Tibial nerve (tissue), 4 donors: Measurements from ENCODE around the gene EXD3. TPM values are rescaled to one million over a fixed set of nuclear protein-coding genes. Genes with fewer than 3 reads are reported as not detected.

ENCODE experiments used
- DNase-seq, 2 donors: peaks; one replicate each; pipeline ENCODE4 v3.0.0-alpha.2; 2019; ENCODE audit warnings: low spot score in 2 of 2
- H3K27ac ChIP-seq, 4 donors: fragments of 200-600 bp; sonication (generic) in 3 of 4; one replicate each; pipeline ENCODE4 v1.5.1; 2017 to 2019; ENCODE audit warnings: mild to moderate bottlenecking in 1 of 4
- H3K27me3 ChIP-seq, 2 donors: fragments of 200-600 bp; sonication (generic) in 1 of 2; one replicate each; pipeline versions ENCODE4 v1.5.1 to v1.6.0; 2017 to 2019
- H3K36me3 ChIP-seq, 3 donors: fragments of 200-600 bp; sonication (generic); one replicate each; pipeline ENCODE4 v1.5.1; 2018 to 2019
- H3K4me1 ChIP-seq, 4 donors: fragments of 200-600 bp; sonication (generic) in 3 of 4; one replicate each; pipeline ENCODE4 v1.5.1; 2017 to 2019
- H3K4me3 ChIP-seq, 4 donors: fragments of 200-600 bp; sonication (generic) in 3 of 4; one replicate each; pipeline ENCODE4 v1.5.1; 2017 to 2019; ENCODE audit warnings: mild to moderate bottlenecking in 1 of 4, moderate library complexity in 1 of 4
- H3K9me3 ChIP-seq, 4 donors: fragments of 200-600 bp; sonication (generic) in 3 of 4; one replicate each; pipeline ENCODE4 v1.5.1; 2017 to 2019
- CTCF ChIP-seq, 5 experiments: fragments of 200-600 bp in 3 of 5; fragments of 450-650 bp in 2 of 5; sonication (generic) in 3 of 5; IDR thresholded peaks; one replicate each; pipeline ENCODE4 v1.5.1; 2016 to 2019; ENCODE audit warnings: antibody characterized with exemption in 5 of 5, mild to moderate bottlenecking in 3 of 5, moderate library complexity in 2 of 5
- EP300 ChIP-seq, 2 donors: sonication (generic); formaldehyde crosslinking; IDR thresholded peaks; one replicate each; pipeline ENCODE4 v1.6.1; 2017; ENCODE audit warnings: antibody characterized with exemption in 2 of 2, mild to moderate bottlenecking in 1 of 2
- POLR2A ChIP-seq, 2 donors: fragments of 450-650 bp; IDR thresholded peaks; one replicate each; pipeline ENCODE4 v1.6.1; 2017; ENCODE audit warnings: antibody characterized with exemption in 2 of 2, mild to moderate bottlenecking in 2 of 2, moderate library complexity in 2 of 2
- WGBS, 2 donors: methylation state at CpG; one replicate each; pipeline ENCODE4 v1.1.5; 2018; 5-methylcytosine and 5-hydroxymethylcytosine counted together
- total RNA-seq, 4 donors: library from RNA; depleted of rRNA; stranded (reverse); fragments of >200 nt; gene quantifications; one replicate each; pipeline ENCODE4 v1.1.0, GENCODE V29; 2016

EXD3 gene
- total RNA-seq, 4 donors from 2014 or later = 27.6 to 99.9 (median 55.2) TPM

- DNase-seq = no peak
- Histone ChIP-seq H3K27me3 (peaks cover 0 to 39% of the 10 kb centered on the region in 2 donors), H3K4me1 (peaks cover 0 to 36% (median 14%) of the 10 kb centered on the region in 4 donors), H3K4me3 (no peak overlapping the region), H3K9me3 (peaks cover 0 to 10% (median 0%) of the 10 kb centered on the region in 4 donors), H3K36me3 (peaks cover 3 to 55% (median 9%) of the 10 kb centered on the region in 3 donors), H3K27ac (no peak overlapping the region)
- 85 to 88% methylated on average over 10 of the region's 10 CpGs for WGBS, 2 donors
- no peak for TF ChIP-seq CTCF (IDR thresholded peaks at IDR 0.05)
- no peak for TF ChIP-seq EP300 (IDR thresholded peaks at IDR 0.05)
- TF ChIP-seq POLR2A (IDR thresholded peaks at IDR 0.05) = no peak
Measured at GRCh38 chr9:137275203-137275587, 147.8 kb downstream of the EXD3 start.

- Histone ChIP-seq H3K4me3 (no peak overlapping the region), H3K9me3 (peaks cover 0 to 4% (median 0%) of the 10 kb centered on the region in 4 donors), H3K27me3 (peaks cover 0 to 35% of the 10 kb centered on the region in 2 donors), H3K4me1 (peaks cover 0 to 35% (median 20%) of the 10 kb centered on the region in 4 donors), H3K36me3 (peaks cover 3 to 55% (median 9%) of the 10 kb centered on the region in 3 donors), H3K27ac (no peak overlapping the region)
- no peak for DNase-seq
- WGBS, 2 donors = 73 to 80% methylated on average over 6 to 9 of the region's 15 CpGs
- TF ChIP-seq CTCF (IDR thresholded peaks at IDR 0.05) = no peak
- TF ChIP-seq EP300 (IDR thresholded peaks at IDR 0.05) = no peak
- no peak for TF ChIP-seq POLR2A (IDR thresholded peaks at IDR 0.05)
Measured at GRCh38 chr9:137273611-137274320, 149.2 kb downstream of the EXD3 start.

- 81 to 88% methylated on average over 9 to 13 of the region's 13 CpGs for WGBS, 2 donors
- Histone ChIP-seq H3K27ac (no peak overlapping the region), H3K27me3 (peaks cover 0 to 30% of the 10 kb centered on the region in 2 donors), H3K4me1 (peaks cover 0 to 31% (median 20%) of the 10 kb centered on the region in 4 donors), H3K4me3 (no peak overlapping the region), H3K36me3 (peaks cover 3 to 60% (median 9%) of the 10 kb centered on the region in 3 donors), H3K9me3 (no peaks in the 10 kb centered on the region)
- no peak for DNase-seq
- TF ChIP-seq POLR2A (IDR thresholded peaks at IDR 0.05) = no peak
- TF ChIP-seq EP300 (IDR thresholded peaks at IDR 0.05) = no peak
- no peak for TF ChIP-seq CTCF (IDR thresholded peaks at IDR 0.05)
Measured at GRCh38 chr9:137273095-137273490, 149.9 kb downstream of the EXD3 start.

- Histone ChIP-seq H3K4me1 (peaks cover 0 to 27% (median 18%) of the 10 kb centered on the region in 4 donors), H3K9me3 (no peaks in the 10 kb centered on the region), H3K27ac (no peak overlapping the region), H3K27me3 (peaks cover 0 to 24% of the 10 kb centered on the region in 2 donors), H3K4me3 (no peak overlapping the region), H3K36me3 (peaks cover 3 to 66% (median 9%) of the 10 kb centered on the region in 3 donors)
- DNase-seq = no peak
- WGBS, 2 donors = 92 to 94% methylated on average over 22 to 29 of the region's 39 CpGs
- TF ChIP-seq POLR2A (IDR thresholded peaks at IDR 0.05) (no peak), EP300 (IDR thresholded peaks at IDR 0.05) (no peak), CTCF (IDR thresholded peaks at IDR 0.05) (no peak)
Measured at GRCh38 chr9:137272241-137273094, 150.5 kb downstream of the EXD3 start.
